Fibroblast of lung (primary cell): ENCODE data around the gene CLIP4. TPM values are rescaled to one million over a fixed set of nuclear protein-coding genes. Genes with fewer than 3 reads are reported as not detected.

Source experiments
- DNase-seq, 2 donors: peaks; one replicate each; pipeline versions ENCODE4 v3.0.0 to v3.0.0-alpha.2; 2010; ENCODE audit warnings: low read depth in 2 of 2
- H2AFZ ChIP-seq: 2 replicates; pipeline ENCODE4 v1.5.1; 2012; ENCODE audit warnings: low read length, control low read depth, inconsistent platforms
- H3K27ac ChIP-seq: 2 replicates; pipeline ENCODE4 v1.5.1; 2011; ENCODE audit warnings: low read length, control low read depth; ENCODE audit not compliant: insufficient read depth
- H3K27me3 ChIP-seq: 2 replicates; pipeline ENCODE4 v1.5.1; 2011; ENCODE audit warnings: mild to moderate bottlenecking, low read length; ENCODE audit not compliant: control insufficient read depth, insufficient read depth
- H3K36me3 ChIP-seq: 2 replicates; pipeline ENCODE4 v1.5.1; 2011; ENCODE audit warnings: low read length; ENCODE audit not compliant: control insufficient read depth, insufficient read depth
- H3K4me1 ChIP-seq: 2 replicates; pipeline ENCODE4 v1.5.1; 2011; ENCODE audit warnings: low read length; ENCODE audit not compliant: control insufficient read depth, insufficient read depth; ENCODE audit errors: extremely low read depth
- H3K4me2 ChIP-seq: 2 replicates; pipeline ENCODE4 v1.5.1; 2011; ENCODE audit warnings: low read length, control low read depth; ENCODE audit not compliant: insufficient read depth; ENCODE audit errors: extremely low read depth
- H3K4me3 ChIP-seq, 4 experiments: fragments of 200-600 bp in 1 of 4; sonication (generic) in 1 of 4; replicated peaks in 1 of 4; 2 replicates each; pipeline ENCODE4 v1.5.1; 2011 to 2016; ENCODE audit warnings: low read length in 4 of 4, low read depth in 3 of 4, mild to moderate bottlenecking in 3 of 4, control low read depth in 2 of 4, inconsistent platforms in 1 of 4, mixed read lengths in 1 of 4; ENCODE audit not compliant: insufficient read depth in 1 of 4; ENCODE audit errors: control extremely low read depth in 1 of 4
- H3K79me2 ChIP-seq: 2 replicates; pipeline ENCODE4 v1.5.1; 2012; ENCODE audit warnings: mild to moderate bottlenecking, low read length, inconsistent platforms; ENCODE audit not compliant: control insufficient read depth, insufficient read depth
- H3K9ac ChIP-seq: 2 replicates; pipeline ENCODE4 v1.5.1; 2011; ENCODE audit warnings: mild to moderate bottlenecking, low read length, control low read depth; ENCODE audit not compliant: insufficient read depth
- H3K9me3 ChIP-seq: 2 replicates; pipeline ENCODE4 v1.5.1; 2012; ENCODE audit warnings: low read depth, low read length; ENCODE audit not compliant: control insufficient read depth, insufficient read depth
- H4K20me1 ChIP-seq: 2 replicates; pipeline ENCODE4 v1.5.1; 2011; ENCODE audit warnings: low read length; ENCODE audit not compliant: control insufficient read depth, insufficient read depth; ENCODE audit errors: extremely low read depth
- EZH2 ChIP-seq: IDR thresholded peaks from 2 replicates; pipeline ENCODE4 v1.5.1; 2012; ENCODE audit warnings: low read length, control low read depth, mild to moderate bottlenecking; ENCODE audit errors: missing control alignments
- polyA plus RNA-seq, 2 donors: library from polyadenylated mRNA; depleted of rRNA in 1 of 2; stranded (reverse) in 1 of 2; unstranded in 1 of 2; fragments of >200 nt; gene quantifications; 2 replicates each; pipeline ENCODE4 v1.2.1, GENCODE V29; 2011 to 2012; ENCODE audit warnings: missing spikeins in 1 of 2
- total RNA-seq: library from RNA; depleted of rRNA; stranded (reverse); fragments of >200 nt; gene quantifications from 2 replicates; pipeline ENCODE4 v1.2.1, GENCODE V29; 2014
- TF ChIP-seq, protein P1 (sequence below), 2 donors: IDR thresholded peaks in 1 of 2; conservative IDR thresholded peaks in 1 of 2; 1 replicate in 1 of 2; 2 replicates in 1 of 2; pipeline ENCODE4 v1.5.1; 2011 to 2012; ENCODE audit warnings: low read length in 2 of 2, control low read depth in 1 of 2, inconsistent platforms in 1 of 2, low read depth in 1 of 2, mild to moderate bottlenecking in 1 of 2

CLIP4 gene
- total and polyA plus RNA-seq, 2 donors (not counting 1 experiment from before 2014, with no cell fraction given), result 39.9 to 127 TPM

GRCh38 chr2:29112379-29112778 lies 2.8 kb upstream of the CLIP4 start:
- Histone ChIP-seq H2AFZ (no peak overlapping the region), H3K4me2 (no peak overlapping the region), H3K79me2 (peaks cover 12% of the 10 kb centered on the region), H3K9ac (no peak overlapping the region), H3K27me3 (no peaks in the 10 kb centered on the region), H3K27ac (no peak overlapping the region), H4K20me1 (no peaks in the 10 kb centered on the region), H3K36me3 (no peaks in the 10 kb centered on the region), H3K9me3 (no peaks in the 10 kb centered on the region), H3K4me1 (peaks cover 21% of the 10 kb centered on the region), H3K4me3 (no peak overlapping the region)
- TF ChIP-seq, protein P1, sequence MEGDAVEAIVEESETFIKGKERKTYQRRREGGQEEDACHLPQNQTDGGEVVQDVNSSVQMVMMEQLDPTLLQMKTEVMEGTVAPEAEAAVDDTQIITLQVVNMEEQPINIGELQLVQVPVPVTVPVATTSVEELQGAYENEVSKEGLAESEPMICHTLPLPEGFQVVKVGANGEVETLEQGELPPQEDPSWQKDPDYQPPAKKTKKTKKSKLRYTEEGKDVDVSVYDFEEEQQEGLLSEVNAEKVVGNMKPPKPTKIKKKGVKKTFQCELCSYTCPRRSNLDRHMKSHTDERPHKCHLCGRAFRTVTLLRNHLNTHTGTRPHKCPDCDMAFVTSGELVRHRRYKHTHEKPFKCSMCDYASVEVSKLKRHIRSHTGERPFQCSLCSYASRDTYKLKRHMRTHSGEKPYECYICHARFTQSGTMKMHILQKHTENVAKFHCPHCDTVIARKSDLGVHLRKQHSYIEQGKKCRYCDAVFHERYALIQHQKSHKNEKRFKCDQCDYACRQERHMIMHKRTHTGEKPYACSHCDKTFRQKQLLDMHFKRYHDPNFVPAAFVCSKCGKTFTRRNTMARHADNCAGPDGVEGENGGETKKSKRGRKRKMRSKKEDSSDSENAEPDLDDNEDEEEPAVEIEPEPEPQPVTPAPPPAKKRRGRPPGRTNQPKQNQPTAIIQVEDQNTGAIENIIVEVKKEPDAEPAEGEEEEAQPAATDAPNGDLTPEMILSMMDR (conservative IDR thresholded peaks at IDR 0.05 in 1 of 2, IDR thresholded peaks at IDR 0.05 in 1 of 2; ENCODE audit: low read depth in 1 of 2, low read length in 2 of 2), result no peak
- TF ChIP-seq EZH2, result no peak
- DNase-seq, result no peak

GRCh38 chr2:29113027-29113686 lies 2.1 kb upstream of the CLIP4 start:
- Histone ChIP-seq H3K27ac (no peak overlapping the region), H3K9ac (no peak overlapping the region)
- peak in 1 of 2 donors; percentile 95 for DNase-seq

DNA sequence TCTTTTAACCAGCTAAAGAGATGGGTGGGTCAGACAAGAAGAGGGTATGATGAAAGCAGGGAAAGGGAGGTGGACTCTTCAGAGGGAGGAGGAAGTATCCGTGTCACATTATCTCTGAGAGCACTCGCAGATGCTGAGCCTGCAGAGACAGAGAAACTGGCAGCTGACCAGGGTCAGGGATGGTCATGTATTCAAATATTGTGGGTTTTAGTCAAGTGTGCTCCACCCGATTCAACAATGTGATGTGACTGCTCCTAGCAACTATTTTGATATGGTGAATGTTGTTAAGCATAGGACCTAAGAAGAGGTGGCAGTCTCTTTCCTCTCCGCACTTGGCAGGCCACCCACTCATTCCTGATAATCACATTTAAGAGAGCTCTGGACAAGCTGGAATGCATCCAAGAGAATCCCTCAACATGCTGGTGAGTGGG lies 1.3 kb upstream of the CLIP4 start:
- Histone ChIP-seq H3K4me2 (no peak overlapping the region), H3K9ac (no peak overlapping the region), H3K4me3 (no peak overlapping the region), H3K36me3 (no peaks in the 10 kb centered on the region), H3K27ac (peak overlapping the region; percentile 68), H3K27me3 (no peaks in the 10 kb centered on the region), H2AFZ (no peak overlapping the region), H3K4me1 (peaks cover 27% of the 10 kb centered on the region), H4K20me1 (no peaks in the 10 kb centered on the region), H3K9me3 (no peaks in the 10 kb centered on the region), H3K79me2 (peaks cover 20% of the 10 kb centered on the region)
- TF ChIP-seq, protein P1 (conservative IDR thresholded peaks at IDR 0.05 in 1 of 2, IDR thresholded peaks at IDR 0.05 in 1 of 2; ENCODE audit: low read depth in 1 of 2, low read length in 2 of 2), result no peak
- TF ChIP-seq EZH2, result no peak
- peak; percentile 83 to 88 for DNase-seq

More at GRCh38 chr2:29113027-29113686, 2.1 kb upstream of the CLIP4 start:
- no peaks in the 10 kb centered on the region for H3K27me3 ChIP-seq
- H3K4me2 ChIP-seq, result no peak overlapping the region
- H3K4me3 ChIP-seq, result no peak overlapping the region
- TF ChIP-seq EZH2, result no peak
- H3K79me2 ChIP-seq, result peaks cover 18% of the 10 kb centered on the region
- no peaks in the 10 kb centered on the region for H4K20me1 ChIP-seq
- no peaks in the 10 kb centered on the region for H3K9me3 ChIP-seq
- H2AFZ ChIP-seq, result no peak overlapping the region
- H3K4me1 ChIP-seq, result peaks cover 26% of the 10 kb centered on the region
- no peaks in the 10 kb centered on the region for H3K36me3 ChIP-seq
